Stimulated activated CD4-positive, alpha-beta T cell treated with anti-CD3 and anti-CD28 coated beads, Interleukin-2, amount 100 ng/mL, for 48 hours (primary cell): ENCODE measurements around the gene SPAG16.
"Not testable (repeated sequence)": the region's sequence is repeated elsewhere in the genome, so short reads cannot be mapped to it uniquely, and the experiment has no call there.

Source experiments
- DNase-seq, 2 donors: peaks; one replicate each; pipeline ENCODE4 v3.0.0-alpha.2; 2020

SPAG16 gene

GRCh38 chr2:213274143-213274542, 10.1 kb upstream of the SPAG16 start:
- DNase-seq, result no peak

- no peak for DNase-seq
Measured at GRCh38 chr2:213275265-213275664, 9.0 kb upstream of the SPAG16 start.

- not testable (repeated sequence) for DNase-seq
Measured at GRCh38 chr2:213277134-213277533, 7.1 kb upstream of the SPAG16 start.

- DNase-seq, result no peak
Measured at GRCh38 chr2:213279116-213279620, 5.1 kb upstream of the SPAG16 start.

- no peak for DNase-seq
Measured at GRCh38 chr2:213279971-213280370, 4.3 kb upstream of the SPAG16 start.

- DNase-seq, result no peak
Measured at GRCh38 chr2:213281156-213281555, 3.1 kb upstream of the SPAG16 start.

GRCh38 chr2:213285404-213285803, 1.1 kb downstream of the SPAG16 start:
- no peak for DNase-seq

GRCh38 chr2:213286161-213286560, 1.9 kb downstream of the SPAG16 start:
- no peak for DNase-seq

GRCh38 chr2:213288913-213289700, 4.8 kb downstream of the SPAG16 start:
- DNase-seq, result no peak

- no peak for DNase-seq
Measured at GRCh38 chr2:213290501-213290900, 6.2 kb downstream of the SPAG16 start.

GRCh38 chr2:213296270-213296669, 12.0 kb downstream of the SPAG16 start:
- DNase-seq, result no peak

GRCh38 chr2:213306316-213306942, 22.2 kb downstream of the SPAG16 start:
- no peak for DNase-seq

- no peak for DNase-seq
Measured at GRCh38 chr2:213315168-213315876, 31.1 kb downstream of the SPAG16 start.

- no peak for DNase-seq
Measured at GRCh38 chr2:213316001-213316735, 31.9 kb downstream of the SPAG16 start.

- DNase-seq, result no peak
Measured at GRCh38 chr2:213317929-213318328, 33.7 kb downstream of the SPAG16 start.

GRCh38 chr2:213320604-213321003, 36.3 kb downstream of the SPAG16 start:
- DNase-seq, result no peak

- no peak for DNase-seq
Measured at GRCh38 chr2:213336253-213336770, 52.0 kb downstream of the SPAG16 start.

GRCh38 chr2:213353419-213353818, 69.2 kb downstream of the SPAG16 start:
- DNase-seq, result no peak

GRCh38 chr2:213376644-213377043, 92.4 kb downstream of the SPAG16 start:
- no peak for DNase-seq

- not testable (repeated sequence) for DNase-seq
Measured at GRCh38 chr2:213407027-213407426, 122.8 kb downstream of the SPAG16 start.

GRCh38 chr2:213408426-213409070, 124.3 kb downstream of the SPAG16 start:
- not testable (repeated sequence) for DNase-seq

GRCh38 chr2:213410687-213411086, 126.4 kb downstream of the SPAG16 start:
- not testable (repeated sequence) for DNase-seq
